GM21528 (cell line): ENCODE results near the gene BCL7B.
"Not testable (repeated sequence)": the region's sequence is repeated elsewhere in the genome, so short reads cannot be mapped to it uniquely, and the experiment has no call there.

Experiments used
- ATAC-seq: cut with Tn5 transposase; IDR thresholded peaks from one replicate; pipeline ENCODE4 v1.9.1; 2021; ENCODE audit warnings: mild to moderate bottlenecking, moderate library complexity; ENCODE audit not compliant: unreplicated experiment, low FRiP score

The BCL7B gene

DNA sequence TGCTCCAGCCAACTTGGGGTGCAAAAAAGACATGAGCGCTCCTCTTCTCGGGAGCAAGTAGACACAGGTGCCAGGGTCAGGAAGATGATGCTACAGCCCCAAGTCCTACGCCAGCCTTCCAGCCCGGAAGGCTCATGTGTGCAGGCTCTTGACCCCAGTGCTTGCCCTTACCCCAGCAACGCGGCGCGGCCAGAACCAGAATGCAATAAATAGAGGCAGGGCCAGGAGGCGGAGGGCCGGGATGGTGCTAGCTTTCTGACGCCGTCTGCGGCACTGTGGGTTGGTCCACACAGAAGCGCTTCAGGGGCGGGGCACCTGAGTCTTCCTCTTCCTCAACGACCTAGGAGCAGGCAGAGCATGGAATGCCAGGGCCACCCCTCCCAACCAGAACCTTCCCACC is 20.4 kb downstream of the BCL7B start:
- no peak for ATAC-seq

DNA sequence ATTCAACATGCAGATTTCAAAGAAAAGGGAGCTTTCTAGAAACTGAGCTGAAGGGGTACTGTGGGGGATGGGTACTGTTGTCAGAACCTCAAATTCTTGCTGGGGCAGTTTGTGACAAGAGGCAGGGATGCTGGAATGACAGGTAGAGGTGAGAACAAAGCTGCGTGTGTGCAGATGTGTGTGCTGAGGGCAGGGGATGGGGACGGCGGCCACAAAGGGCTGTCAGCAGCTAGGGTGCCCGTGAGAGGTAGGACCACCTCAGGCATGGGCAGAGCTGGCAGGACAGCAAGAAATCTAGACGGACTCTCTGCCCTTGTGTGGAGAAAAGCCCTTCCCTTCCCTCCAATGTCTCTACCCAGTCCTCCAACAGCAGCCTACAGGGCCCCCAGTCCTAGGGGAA is 21.0 kb downstream of the BCL7B start:
- ATAC-seq: no peak

DNA sequence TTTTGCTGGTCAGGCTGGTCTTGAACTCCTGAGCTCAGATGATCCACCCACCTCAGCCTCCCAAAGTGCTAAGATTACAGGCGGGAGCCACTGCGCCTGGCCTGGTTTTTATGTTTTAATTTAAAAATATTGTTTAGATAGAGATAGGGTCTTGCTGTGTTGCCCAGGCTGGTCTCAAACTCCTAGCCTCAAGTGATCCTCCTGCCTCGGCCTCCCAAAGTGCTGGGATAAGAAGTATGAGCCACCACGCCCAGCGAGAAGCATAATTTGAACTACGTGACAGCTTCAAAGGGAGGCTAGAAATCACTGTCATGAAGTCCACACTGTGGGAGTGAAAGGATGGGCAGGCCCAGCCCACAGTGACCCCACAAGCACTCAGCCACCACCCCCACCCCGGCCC is 21.6 kb downstream of the BCL7B start:
- not testable (repeated sequence) for ATAC-seq

DNA sequence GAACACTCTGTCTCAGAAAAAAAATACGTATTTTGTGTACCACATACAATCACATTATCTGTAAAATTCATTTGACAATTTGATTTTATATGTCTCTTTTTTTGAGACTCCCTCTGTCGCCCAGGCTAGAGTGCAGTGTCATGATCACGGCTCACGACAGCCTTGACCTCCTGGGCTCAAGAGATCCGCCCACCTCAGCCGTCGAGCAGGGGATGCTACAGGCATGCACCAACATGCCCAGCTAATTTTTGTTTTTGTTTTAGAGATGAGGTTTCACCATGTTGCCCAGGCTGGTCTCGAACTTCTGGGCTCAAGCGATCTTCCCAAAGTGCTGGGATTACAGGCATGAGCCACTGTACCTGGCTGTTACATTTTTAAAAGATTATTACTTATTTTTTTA is 23.7 kb downstream of the BCL7B start:
- no peak for ATAC-seq

DNA sequence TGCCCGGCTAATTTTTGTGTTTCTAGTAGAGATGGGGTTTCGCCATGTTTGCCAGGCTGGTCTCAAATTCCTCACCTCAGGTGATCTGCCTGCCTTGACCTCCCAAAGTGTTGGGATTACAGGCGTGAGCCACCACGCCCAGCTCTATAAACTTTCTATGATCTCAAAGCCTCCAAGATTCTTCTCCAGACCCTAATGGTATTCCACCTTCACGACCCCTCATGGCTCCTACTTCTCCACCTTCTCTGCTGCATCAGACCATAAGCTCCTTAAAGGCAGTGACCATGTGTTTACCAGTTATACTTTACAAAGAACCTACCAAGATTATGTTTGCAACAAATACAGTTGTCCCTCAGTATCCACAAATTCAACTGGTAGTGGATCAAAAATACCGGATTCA is 25.3 kb downstream of the BCL7B start:
- ATAC-seq: no peak

DNA sequence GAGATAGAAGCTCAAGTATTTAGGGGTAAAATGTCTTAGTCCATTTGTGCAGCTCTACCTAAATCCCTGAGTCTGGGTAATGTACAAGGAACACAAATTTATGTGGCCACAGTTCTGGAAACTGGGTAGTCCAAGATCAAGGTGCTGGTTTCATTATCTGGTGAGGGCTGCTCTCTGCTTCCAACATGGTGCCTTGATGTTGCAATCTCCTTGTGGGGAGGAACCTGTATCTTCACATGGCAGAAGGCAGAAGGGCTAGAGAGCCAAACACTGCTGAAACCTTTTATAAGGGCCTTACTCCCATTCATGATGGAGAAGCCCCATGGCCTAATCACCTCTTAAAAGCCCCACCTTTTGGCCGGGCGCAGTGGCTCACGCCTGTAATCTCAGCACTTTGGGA is 26.7 kb downstream of the BCL7B start:
- ATAC-seq: no peak

DNA sequence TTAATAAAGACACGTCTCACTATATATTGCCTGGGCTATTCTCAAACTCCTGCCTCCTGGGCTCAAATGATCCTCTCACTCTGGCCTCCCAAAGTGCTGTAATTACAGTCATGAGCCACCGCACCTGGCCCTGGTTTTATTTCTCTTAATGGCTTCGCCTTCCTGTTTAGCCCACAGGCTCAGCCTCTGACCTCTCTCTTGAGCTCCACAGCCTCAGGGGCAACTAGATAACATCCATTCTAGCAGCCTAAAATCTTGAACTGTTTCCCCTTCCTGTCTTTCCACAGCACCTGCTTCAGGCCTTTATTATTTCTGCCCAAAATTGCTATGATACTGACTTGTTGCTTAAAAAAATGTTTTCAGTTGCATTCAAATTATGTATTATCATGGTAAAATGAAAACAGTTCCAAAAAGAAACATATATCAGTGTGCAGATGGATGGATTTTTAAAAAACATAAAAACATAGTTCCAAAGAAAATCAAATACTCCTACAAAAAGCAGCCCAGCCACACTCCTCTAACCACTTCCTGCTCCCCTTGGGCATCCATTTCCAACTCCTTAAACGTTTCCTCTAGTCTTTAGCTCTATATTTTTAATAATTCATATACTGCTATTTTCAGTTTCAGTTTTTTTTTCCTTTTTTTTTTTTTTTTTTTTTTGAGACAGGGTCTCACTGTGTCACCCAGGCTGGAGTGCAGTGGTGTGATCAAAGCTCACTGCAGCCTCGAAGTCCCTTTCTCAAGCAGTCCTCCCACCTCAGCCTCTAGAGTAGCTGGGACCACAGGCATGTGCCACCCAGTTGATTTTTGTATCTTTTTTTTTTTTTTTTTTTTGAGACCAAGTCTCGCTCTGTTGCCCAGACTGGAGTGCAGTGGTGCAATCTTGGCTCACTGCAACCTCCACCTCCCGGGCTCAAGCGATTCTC is 30.3 kb downstream of the BCL7B start:
- no peak for ATAC-seq

DNA sequence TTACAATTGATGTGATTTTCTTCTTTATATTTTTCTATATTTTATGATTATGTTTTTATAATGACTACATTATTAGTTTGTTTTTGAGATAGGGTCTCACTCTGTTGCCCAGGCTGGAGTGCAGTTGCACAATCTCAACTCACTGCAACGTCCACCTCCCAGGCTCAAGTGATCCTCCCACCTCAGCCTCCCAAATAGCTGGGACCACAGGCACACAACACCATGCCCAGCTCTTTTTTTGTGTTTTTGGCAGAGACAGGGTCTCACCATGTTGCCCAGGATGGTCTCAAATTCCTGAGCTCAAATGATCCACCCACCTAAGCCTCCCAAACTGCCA is 31.4 kb downstream of the BCL7B start:
- not testable (repeated sequence) for ATAC-seq

DNA sequence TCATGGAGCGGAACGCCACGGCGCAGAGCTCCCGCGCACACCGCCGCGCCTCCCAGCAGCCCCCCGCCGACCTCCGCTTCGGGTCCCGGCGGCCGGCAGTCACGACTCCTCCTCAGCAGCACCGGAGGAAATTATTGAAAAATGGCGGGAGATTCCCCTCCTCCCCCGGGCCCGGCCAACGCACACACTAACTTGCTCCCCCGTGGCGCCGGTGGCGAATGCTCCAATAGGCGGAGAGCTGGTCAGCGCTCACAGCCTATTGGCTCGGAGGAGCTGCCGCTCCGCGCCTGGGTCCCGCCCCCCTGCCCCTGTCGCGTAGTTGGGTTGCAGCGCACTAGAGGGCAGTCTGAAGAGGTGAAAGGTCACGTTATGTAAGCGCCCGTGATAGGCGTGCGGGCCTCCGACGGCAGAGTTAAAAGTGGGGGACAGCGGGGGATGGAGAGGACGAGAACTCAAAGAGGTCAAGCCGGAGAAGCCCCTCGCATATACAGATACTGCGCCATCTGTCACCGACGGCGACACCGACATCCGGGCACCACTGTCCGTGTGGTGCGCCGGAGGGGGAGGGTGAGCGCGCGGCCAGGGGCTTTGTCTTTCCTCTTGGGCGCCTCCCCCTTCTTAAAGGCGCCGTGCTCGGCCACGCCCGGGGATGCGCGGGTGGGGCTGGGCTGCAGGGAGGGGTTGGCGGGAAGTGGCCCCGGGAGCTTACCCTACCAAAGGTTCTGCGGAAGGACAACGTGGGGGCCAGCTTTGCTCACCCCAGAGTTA is 35.2 kb downstream of the BCL7B start, which contains the start of gene BAZ1B:
Gene BAZ1B, minus strand, starts transcription at position 189 of the 768 bp plus-strand sequence. CDS start 360 bp downstream, outside the sequence.
- ATAC-seq: peak; percentile 90

DNA sequence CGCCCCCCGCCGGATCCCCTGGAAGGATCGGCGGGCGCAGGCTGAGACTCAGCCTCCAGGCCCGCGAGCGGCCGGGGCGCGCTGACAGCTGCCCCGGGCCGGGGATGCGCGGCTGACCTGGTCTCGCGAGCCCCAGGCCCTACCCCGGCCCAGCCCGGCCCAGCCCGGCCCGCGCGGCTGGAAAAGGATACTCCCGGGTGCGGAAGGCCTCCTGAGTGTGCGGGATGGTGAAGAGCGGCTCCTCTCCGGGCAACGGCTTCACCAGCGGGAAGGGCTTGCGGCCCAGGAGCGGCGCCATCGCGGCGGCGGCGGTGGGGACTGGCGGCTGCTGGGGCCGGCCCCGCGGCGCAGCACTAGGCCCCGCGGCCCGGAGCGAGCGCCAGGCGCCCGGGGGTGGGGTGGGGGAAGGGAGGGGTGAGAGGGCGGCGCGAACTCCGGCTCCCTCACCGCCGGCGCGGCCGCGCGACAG is 35.8 kb downstream of the BCL7B start:
- ATAC-seq: peak; percentile 49

DNA sequence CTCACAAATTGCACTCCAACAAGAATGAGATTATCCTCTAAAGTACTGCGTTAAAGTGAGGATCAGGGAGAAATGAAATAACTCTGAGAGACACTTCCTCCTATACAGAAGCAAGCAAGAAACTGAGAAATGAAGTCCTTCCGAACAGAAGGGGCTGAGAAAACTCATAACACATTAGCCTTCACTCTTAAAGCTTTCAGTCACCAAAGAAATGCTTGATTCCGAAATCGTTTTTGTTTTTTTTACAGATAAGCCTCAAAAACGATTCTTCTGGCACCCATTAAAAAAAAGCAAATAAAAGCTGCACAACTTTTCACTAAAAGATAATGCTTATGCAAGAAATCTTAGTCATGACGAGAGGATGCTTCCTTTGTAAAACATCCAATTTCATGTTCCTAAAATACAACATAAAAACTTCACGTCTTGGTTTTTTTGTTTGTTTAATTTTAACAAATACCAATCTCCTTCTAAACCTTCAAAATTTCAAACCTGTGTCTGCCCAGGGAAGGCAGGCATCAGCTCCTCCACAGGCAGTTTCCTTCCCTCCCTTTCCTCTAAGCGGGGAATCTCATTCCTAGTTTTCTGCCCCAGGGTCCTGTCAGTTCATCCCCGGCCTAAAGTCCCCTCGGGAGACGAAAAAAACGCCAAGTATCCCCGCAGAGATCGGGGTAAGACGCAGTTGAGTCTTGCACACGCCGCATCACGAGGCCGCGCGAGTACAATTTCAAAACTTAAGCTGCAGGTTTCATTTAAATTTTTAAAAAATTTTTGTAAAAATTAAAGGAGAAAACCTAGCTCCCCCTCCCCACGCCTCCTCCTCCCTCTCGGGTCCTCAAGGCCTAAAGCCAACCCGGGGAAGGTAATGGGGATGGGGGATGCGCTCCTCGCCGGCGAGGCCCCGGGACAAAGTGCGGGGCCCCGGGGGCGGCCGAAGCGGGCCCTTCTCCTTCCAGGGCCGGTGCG is 36.5 kb downstream of the BCL7B start:
- no peak for ATAC-seq

DNA sequence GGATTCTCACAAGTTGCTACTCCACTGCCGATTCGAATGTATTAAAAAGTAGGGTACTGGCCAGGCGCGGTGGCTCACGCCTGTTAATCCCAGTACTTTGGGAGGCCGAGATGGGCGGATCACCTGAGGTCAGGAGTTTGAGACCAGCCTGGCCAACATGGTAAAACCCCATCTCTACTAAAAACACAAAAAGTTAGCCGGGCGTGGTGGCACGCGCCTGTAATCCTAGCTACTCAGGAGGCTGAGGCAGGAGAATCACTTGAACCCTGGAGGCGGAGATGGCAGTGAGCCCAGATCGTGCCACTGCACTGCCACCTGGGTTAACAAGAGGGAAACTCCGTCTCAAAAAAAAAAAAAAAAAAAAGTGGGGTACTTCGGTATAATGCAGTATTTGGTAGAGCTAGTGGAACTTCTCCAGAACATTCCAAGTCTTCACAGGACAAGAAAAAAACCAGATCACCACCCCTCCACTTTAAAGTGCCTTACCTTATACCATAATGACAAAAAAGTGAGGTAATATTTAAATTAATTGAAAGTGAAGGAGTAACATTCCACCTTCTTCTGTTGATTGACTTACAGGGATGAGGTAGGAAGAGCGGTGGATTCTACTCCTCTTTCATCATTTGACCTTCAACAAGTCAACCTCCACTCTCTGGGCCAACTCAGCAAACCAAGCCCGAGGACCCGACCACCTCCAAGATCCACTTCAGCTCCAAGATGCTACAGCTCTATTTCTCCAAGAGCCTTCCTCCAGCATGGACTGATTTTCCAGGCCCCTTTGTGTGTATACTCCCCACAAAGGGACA is 37.4 kb downstream of the BCL7B start:
- ATAC-seq: no peak

DNA sequence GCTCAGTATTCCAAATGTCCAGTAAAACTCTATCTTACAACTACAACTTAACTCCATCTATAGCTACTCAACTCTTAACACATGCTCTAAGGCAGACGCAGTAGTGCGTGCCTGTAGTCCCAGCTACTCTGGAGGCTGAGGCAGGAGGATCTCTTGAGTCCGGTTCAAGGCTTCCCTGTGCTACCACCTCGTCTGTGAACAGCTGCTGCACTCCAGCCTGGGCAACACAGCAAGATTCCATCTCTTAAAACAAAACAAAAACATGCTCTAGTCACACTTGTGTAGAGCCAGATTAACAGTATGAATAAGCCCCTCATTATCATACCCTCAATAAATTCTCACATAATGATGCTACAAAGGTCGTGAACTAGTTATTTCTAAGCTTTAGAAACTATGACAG is 39.0 kb downstream of the BCL7B start:
- ATAC-seq: no peak

DNA sequence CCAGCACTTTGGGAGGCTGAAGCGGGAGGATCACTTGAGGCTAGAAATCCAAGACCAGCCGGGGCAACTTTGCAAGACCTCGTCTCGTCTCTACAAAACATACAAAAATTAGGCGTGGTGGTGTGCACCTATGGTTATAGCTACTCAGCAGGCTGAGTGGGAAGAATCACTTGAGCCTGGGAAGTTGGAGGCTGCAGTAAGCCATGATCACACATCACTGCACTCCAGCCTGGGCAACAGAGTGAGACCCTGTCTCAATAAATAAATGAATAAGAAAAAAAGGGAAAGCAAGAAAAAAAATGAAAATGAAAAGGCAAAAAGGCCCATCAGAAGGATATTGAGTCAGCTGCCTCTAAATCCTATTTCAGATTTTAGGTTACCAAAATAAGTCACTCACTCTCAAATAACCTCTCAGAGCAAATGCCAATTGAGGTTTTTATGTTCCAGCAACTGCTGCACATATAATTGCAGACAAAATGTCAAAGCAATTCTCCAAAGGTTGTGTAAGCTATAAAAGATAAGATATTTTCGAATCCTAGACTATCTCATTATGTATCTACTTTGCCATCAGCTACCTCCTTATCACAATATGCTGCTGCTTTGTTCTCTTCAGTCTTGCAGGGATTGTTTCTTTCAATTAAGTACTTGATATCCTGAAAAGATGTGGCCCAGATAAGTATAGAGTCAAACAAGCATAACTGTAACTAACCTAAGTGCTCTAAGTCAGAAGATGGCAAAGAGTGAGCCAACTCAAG is 40.1 kb downstream of the BCL7B start:
- no peak for ATAC-seq

DNA sequence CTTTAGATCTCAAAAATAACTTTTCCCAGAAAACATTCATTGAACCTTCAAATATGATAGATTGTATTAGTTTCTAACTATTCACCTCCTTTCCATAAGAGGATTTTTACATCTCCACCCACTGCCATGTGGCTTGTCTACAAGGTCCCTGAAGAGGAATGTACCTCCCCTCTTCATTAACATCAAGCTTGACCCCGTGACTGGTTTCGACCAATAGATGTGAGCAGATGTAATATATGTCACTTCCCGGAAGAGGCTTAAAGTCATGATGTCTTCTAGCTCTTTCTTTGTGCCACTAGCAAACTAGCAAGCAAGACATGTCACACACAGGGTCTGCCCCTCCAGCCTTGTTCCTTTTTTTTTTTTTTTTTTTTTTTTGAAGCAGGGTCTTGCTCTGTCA is 42.3 kb downstream of the BCL7B start:
- ATAC-seq: no peak

DNA sequence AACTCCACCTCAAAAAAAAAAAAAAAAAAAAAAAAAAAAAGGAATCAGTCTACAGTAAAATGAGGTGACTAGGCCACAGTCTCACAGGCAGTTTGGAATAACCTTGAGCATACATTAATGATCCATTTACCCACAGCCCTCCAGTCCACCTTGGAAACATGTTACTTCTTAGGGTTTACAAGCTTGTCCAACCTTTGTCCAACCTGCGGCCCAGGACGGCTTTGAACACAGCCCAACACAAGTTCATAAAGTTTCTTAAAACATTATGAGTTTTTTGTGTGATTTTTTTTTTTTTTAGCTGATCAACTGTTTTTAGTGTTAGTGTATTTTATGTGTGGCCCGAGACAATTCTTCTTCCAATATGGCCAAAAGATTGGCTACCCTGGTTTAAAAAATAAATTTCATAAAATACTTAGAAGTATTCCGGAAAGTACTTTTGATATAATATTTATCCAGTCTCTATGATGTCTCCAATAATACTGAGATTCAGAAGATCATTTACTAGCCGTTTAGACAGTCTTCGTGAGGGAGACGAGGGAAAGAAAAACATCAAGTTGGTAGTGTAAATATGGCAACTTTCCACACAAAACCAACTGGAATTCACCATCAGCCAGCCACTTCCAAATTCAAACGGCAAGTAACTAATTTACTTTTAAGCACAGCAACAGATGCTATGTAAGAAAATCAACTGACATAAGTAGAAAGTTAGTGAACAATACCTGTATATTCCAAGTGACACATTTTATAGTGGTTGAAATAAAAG is 45.3 kb downstream of the BCL7B start:
- ATAC-seq: no peak

DNA sequence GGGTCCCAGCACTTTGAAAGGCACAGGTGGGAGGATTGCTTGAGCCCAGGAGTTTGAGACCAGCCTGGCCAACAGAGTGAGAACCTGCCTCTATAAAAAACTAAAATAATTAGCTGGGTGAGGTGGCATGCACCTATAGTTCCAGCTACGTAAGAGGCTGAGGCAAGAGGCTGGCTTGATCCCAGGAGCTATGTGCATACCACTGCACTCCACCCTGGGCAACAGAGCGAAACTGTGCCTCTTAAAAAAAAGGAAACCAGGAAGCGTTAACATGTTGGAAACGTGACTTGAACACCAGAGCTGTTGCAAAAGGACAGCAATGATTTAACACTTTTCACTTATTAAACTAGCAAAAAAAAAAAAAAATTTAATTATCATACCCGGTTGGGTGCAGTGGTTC is 48.0 kb downstream of the BCL7B start:
- ATAC-seq: no peak

DNA sequence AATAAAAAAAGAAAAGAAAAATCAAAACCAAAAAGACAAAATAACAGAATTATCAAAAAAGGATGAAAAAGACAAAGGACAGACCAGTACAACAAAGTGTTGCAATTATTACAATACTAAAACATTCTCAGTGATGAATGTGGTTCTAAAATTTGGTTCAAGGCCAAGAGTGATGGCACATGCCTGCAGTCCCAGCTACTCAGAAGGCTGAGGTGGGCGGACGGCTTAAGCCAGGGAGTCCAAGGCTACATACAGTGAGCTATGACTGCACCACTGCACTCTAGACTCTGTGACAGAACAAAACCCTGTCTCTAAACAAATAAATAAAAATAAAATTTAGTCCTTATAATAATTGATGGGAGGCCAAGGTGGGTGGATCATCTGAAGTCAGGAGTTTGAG is 49.9 kb downstream of the BCL7B start:
- no peak for ATAC-seq
